ENCODE data around the gene RNASE11.

RNASE11 gene

GRCh38 chr14:20587489-20588154 is at the start of gene RNASE11:
TSS of gene RNASE11 (minus strand) at chr14:20588001.
- Histone ChIP-seq H3K4me1 (ENCODE audit: control insufficient read depth, insufficient read depth, low read length) (no peaks in the 10 kb centered on the region), H3K9ac (ENCODE audit: low read length in 2 of 2) (no peak within 1 kb of the TSS), H3K27me3 (ENCODE audit: control insufficient read depth in 1 of 2, insufficient read depth in 2 of 2, low read length in 2 of 2) (peaks cover 0 to 4% of the 10 kb centered on the region in 2 donors), H3K9me3 (ENCODE audit: control insufficient read depth in 2 of 2, low read length in 2 of 2) (no peaks in the 10 kb centered on the region), H3K36me3 (ENCODE audit: control insufficient read depth in 2 of 2, insufficient read depth in 2 of 2, low read length in 2 of 2) (no peaks in the 10 kb centered on the region), H3K27ac (ENCODE audit: low read length) (no peak within 1 kb of the TSS), H3K4me3 (ENCODE audit: low read length in 2 of 2) (no peak within 1 kb of the TSS)

- peaks cover 0 to 2% of the 10 kb centered on the region in 2 donors for H3K9me3 ChIP-seq (ENCODE audit: control insufficient read depth in 2 of 2, low read length in 2 of 2)
- peaks cover 32 to 45% of the 10 kb centered on the region in 2 donors for H3K27me3 ChIP-seq (ENCODE audit: control insufficient read depth in 1 of 2, insufficient read depth in 2 of 2, low read length in 2 of 2)
- H3K4me1 ChIP-seq (ENCODE audit: control insufficient read depth, insufficient read depth, low read length) = peaks cover 7% of the 10 kb centered on the region
- no peaks in the 10 kb centered on the region for H3K36me3 ChIP-seq (ENCODE audit: control insufficient read depth in 2 of 2, insufficient read depth in 2 of 2, low read length in 2 of 2)
- peak overlapping the region; percentile 38 to 68 for H3K4me3 ChIP-seq (ENCODE audit: low read length in 2 of 2)
- H3K27ac ChIP-seq (ENCODE audit: low read length) = no peak overlapping the region
- H3K9ac ChIP-seq (ENCODE audit: low read length in 2 of 2) = no peak overlapping the region
Measured at GRCh38 chr14:20632831-20633691, 45.3 kb upstream of the RNASE11 start.

GRCh38 chr14:20632448-20632830 is 44.6 kb upstream of the RNASE11 start:
- no peak overlapping the region for H3K9ac ChIP-seq (ENCODE audit: low read length in 2 of 2)
- H3K36me3 ChIP-seq (ENCODE audit: control insufficient read depth in 2 of 2, insufficient read depth in 2 of 2, low read length in 2 of 2) = no peaks in the 10 kb centered on the region
- peaks cover 32 to 51% of the 10 kb centered on the region in 2 donors for H3K27me3 ChIP-seq (ENCODE audit: control insufficient read depth in 1 of 2, insufficient read depth in 2 of 2, low read length in 2 of 2)
- H3K27ac ChIP-seq (ENCODE audit: low read length) = no peak overlapping the region
- peaks cover 7% of the 10 kb centered on the region for H3K4me1 ChIP-seq (ENCODE audit: control insufficient read depth, insufficient read depth, low read length)
- H3K9me3 ChIP-seq (ENCODE audit: control insufficient read depth in 2 of 2, low read length in 2 of 2) = peaks cover 0 to 2% of the 10 kb centered on the region in 2 donors
- peak overlapping the region; percentile 38 to 68 for H3K4me3 ChIP-seq (ENCODE audit: low read length in 2 of 2)

- H3K27me3 ChIP-seq (ENCODE audit: control insufficient read depth in 1 of 2, insufficient read depth in 2 of 2, low read length in 2 of 2) = peaks cover 32 to 54% of the 10 kb centered on the region in 2 donors
- peaks cover 0 to 2% of the 10 kb centered on the region in 2 donors for H3K9me3 ChIP-seq (ENCODE audit: control insufficient read depth in 2 of 2, low read length in 2 of 2)
- peak overlapping the region; percentile 2 to 68 for H3K4me3 ChIP-seq (ENCODE audit: low read length in 2 of 2)
- peaks cover 7% of the 10 kb centered on the region for H3K4me1 ChIP-seq (ENCODE audit: control insufficient read depth, insufficient read depth, low read length)
- no peak overlapping the region for H3K9ac ChIP-seq (ENCODE audit: low read length in 2 of 2)
- no peaks in the 10 kb centered on the region for H3K36me3 ChIP-seq (ENCODE audit: control insufficient read depth in 2 of 2, insufficient read depth in 2 of 2, low read length in 2 of 2)
- no peak overlapping the region for H3K27ac ChIP-seq (ENCODE audit: low read length)
Measured at GRCh38 chr14:20631880-20632389, 44.1 kb upstream of the RNASE11 start.

GRCh38 chr14:20631023-20631879 is 43.5 kb upstream of the RNASE11 start:
- H3K27ac ChIP-seq (ENCODE audit: low read length) = no peak overlapping the region
- H3K4me1 ChIP-seq (ENCODE audit: control insufficient read depth, insufficient read depth, low read length) = peaks cover 11% of the 10 kb centered on the region
- H3K27me3 ChIP-seq (ENCODE audit: control insufficient read depth in 1 of 2, insufficient read depth in 2 of 2, low read length in 2 of 2) = peaks cover 35 to 59% of the 10 kb centered on the region in 2 donors
- H3K36me3 ChIP-seq (ENCODE audit: control insufficient read depth in 2 of 2, insufficient read depth in 2 of 2, low read length in 2 of 2) = no peaks in the 10 kb centered on the region
- no peak overlapping the region for H3K9ac ChIP-seq (ENCODE audit: low read length in 2 of 2)
- H3K9me3 ChIP-seq (ENCODE audit: control insufficient read depth in 2 of 2, low read length in 2 of 2) = peaks cover 0 to 2% of the 10 kb centered on the region in 2 donors
- H3K4me3 ChIP-seq (ENCODE audit: low read length in 2 of 2) = peak overlapping the region; percentile 20 to 68

- Histone ChIP-seq H3K4me1 (ENCODE audit: control insufficient read depth, insufficient read depth, low read length) (peaks cover 12% of the 10 kb centered on the region), H3K9ac (ENCODE audit: low read length in 2 of 2) (no peak overlapping the region), H3K36me3 (ENCODE audit: control insufficient read depth in 2 of 2, insufficient read depth in 2 of 2, low read length in 2 of 2) (no peaks in the 10 kb centered on the region), H3K9me3 (ENCODE audit: control insufficient read depth in 2 of 2, low read length in 2 of 2) (peaks cover 0 to 2% of the 10 kb centered on the region in 2 donors), H3K27ac (ENCODE audit: low read length) (no peak overlapping the region), H3K4me3 (ENCODE audit: low read length in 2 of 2) (peak overlapping the region; percentile 20 to 56), H3K27me3 (ENCODE audit: control insufficient read depth in 1 of 2, insufficient read depth in 2 of 2, low read length in 2 of 2) (peaks cover 35 to 63% of the 10 kb centered on the region in 2 donors)
Measured at GRCh38 chr14:20630340-20631022, 42.7 kb upstream of the RNASE11 start.

- no peaks in the 10 kb centered on the region for H3K36me3 ChIP-seq (ENCODE audit: control insufficient read depth in 2 of 2, insufficient read depth in 2 of 2, low read length in 2 of 2)
Measured at GRCh38 chr14:20628063-20628854, 40.5 kb upstream of the RNASE11 start.

GRCh38 chr14:20627346-20628027 is 39.7 kb upstream of the RNASE11 start:
- no peak overlapping the region for H3K4me3 ChIP-seq (ENCODE audit: low read length in 2 of 2)
- H3K36me3 ChIP-seq (ENCODE audit: control insufficient read depth in 2 of 2, insufficient read depth in 2 of 2, low read length in 2 of 2) = no peaks in the 10 kb centered on the region
- peaks cover 16% of the 10 kb centered on the region for H3K4me1 ChIP-seq (ENCODE audit: control insufficient read depth, insufficient read depth, low read length)

More at GRCh38 chr14:20628063-20628854, 40.5 kb upstream of the RNASE11 start:
- H3K27ac ChIP-seq (ENCODE audit: low read length) = no peak overlapping the region
- H3K4me1 ChIP-seq (ENCODE audit: control insufficient read depth, insufficient read depth, low read length) = peaks cover 16% of the 10 kb centered on the region
- peaks cover 32 to 77% of the 10 kb centered on the region in 2 donors for H3K27me3 ChIP-seq (ENCODE audit: control insufficient read depth in 1 of 2, insufficient read depth in 2 of 2, low read length in 2 of 2)
- no peak overlapping the region for H3K9ac ChIP-seq (ENCODE audit: low read length in 2 of 2)
- H3K4me3 ChIP-seq (ENCODE audit: low read length in 2 of 2) = no peak overlapping the region
- peaks cover 0 to 6% of the 10 kb centered on the region in 2 donors for H3K9me3 ChIP-seq (ENCODE audit: control insufficient read depth in 2 of 2, low read length in 2 of 2)

GRCh38 chr14:20626274-20626673 is 38.5 kb upstream of the RNASE11 start:
- Histone ChIP-seq H3K27me3 (ENCODE audit: control insufficient read depth in 1 of 2, insufficient read depth in 2 of 2, low read length in 2 of 2) (peaks cover 29 to 76% of the 10 kb centered on the region in 2 donors), H3K9ac (ENCODE audit: low read length in 2 of 2) (no peak overlapping the region), H3K4me1 (ENCODE audit: control insufficient read depth, insufficient read depth, low read length) (peaks cover 10% of the 10 kb centered on the region), H3K4me3 (ENCODE audit: low read length in 2 of 2) (peak overlapping the region in 1 of 2 donors; percentile 22), H3K36me3 (ENCODE audit: control insufficient read depth in 2 of 2, insufficient read depth in 2 of 2, low read length in 2 of 2) (no peaks in the 10 kb centered on the region), H3K27ac (ENCODE audit: low read length) (no peak overlapping the region), H3K9me3 (ENCODE audit: control insufficient read depth in 2 of 2, low read length in 2 of 2) (peaks cover 0 to 6% of the 10 kb centered on the region in 2 donors)

More at GRCh38 chr14:20627346-20628027, 39.7 kb upstream of the RNASE11 start:
- Histone ChIP-seq H3K27ac (ENCODE audit: low read length) (no peak overlapping the region), H3K9me3 (ENCODE audit: control insufficient read depth in 2 of 2, low read length in 2 of 2) (peaks cover 0 to 6% of the 10 kb centered on the region in 2 donors), H3K9ac (ENCODE audit: low read length in 2 of 2) (no peak overlapping the region), H3K27me3 (ENCODE audit: control insufficient read depth in 1 of 2, insufficient read depth in 2 of 2, low read length in 2 of 2) (peaks cover 32 to 78% of the 10 kb centered on the region in 2 donors)

Measured in stomach smooth muscle (tissue), 2 donors.